HL-60 (cell line): ENCODE measurements around the gene UBTD1.

ENCODE experiments used
- DNase-seq, 2 experiments: peaks; one replicate each; pipeline ENCODE4 v3.0.0-alpha.2; 2010 to 2020; ENCODE audit warnings: low read depth in 1 of 2, low spot score in 1 of 2
- H3K27ac ChIP-seq: fragments of 250-450 bp; sonication (Bioruptor Pico); replicated peaks from 2 replicates; pipeline ENCODE4 v1.5.1; 2020; ENCODE audit warnings: mild to moderate bottlenecking, moderate library complexity
- H3K27me3 ChIP-seq: fragments of 250-450 bp; sonication (Bioruptor Pico); 2 replicates; pipeline ENCODE4 v1.5.1; 2021; ENCODE audit warnings: mild to moderate bottlenecking, moderate library complexity; ENCODE audit not compliant: insufficient read depth, poor library complexity, severe bottlenecking
- H3K4me3 ChIP-seq: replicated peaks from 2 replicates; pipeline ENCODE4 v1.5.1; 2011; ENCODE audit warnings: mild to moderate bottlenecking, control low read depth, low read length; ENCODE audit not compliant: insufficient read depth
- CTCF ChIP-seq: IDR thresholded peaks from one replicate; pipeline ENCODE4 v1.5.1; 2011; ENCODE audit warnings: low read length, control low read depth, inconsistent platforms; ENCODE audit not compliant: insufficient read depth
- GABPA ChIP-seq: IDR thresholded peaks from 2 replicates; pipeline ENCODE4 v1.6.1; 2012; ENCODE audit warnings: low read depth
- POLR2AphosphoS5 ChIP-seq: IDR thresholded peaks from 2 replicates; pipeline ENCODE4 v1.6.1; 2012; ENCODE audit warnings: low read depth
- SPI1 ChIP-seq: IDR thresholded peaks from 2 replicates; pipeline ENCODE4 v1.6.1; 2012; ENCODE audit warnings: low read depth, mild to moderate bottlenecking, borderline replicate concordance
- TF ChIP-seq, protein P1 (sequence below): IDR thresholded peaks from 2 replicates; pipeline ENCODE4 v1.6.1; 2012; ENCODE audit warnings: low read depth; ENCODE audit not compliant: insufficient replicate concordance

The UBTD1 gene

DNA sequence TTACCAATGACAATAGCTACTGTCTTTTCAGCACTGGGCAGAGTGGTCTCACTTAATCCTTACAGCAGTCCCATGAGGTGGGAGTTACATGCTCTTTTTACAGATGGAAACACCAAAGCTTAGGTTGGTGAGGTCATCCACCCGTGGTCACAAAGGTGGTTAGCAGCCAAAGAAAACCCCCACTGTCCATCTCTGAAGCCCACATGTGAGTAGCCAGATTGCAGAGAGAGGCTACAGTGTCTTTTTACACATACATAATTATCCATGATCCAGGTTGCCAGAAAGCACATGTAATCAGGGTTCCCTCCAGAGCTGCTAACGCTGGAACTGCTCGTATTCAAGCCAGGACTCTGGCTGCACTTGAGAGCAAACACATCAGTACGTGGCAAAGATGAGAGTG, 49.2 kb downstream of the UBTD1 start:
- no peak overlapping the region for H3K4me3 ChIP-seq
- H3K27me3 ChIP-seq = no peaks in the 10 kb centered on the region
- no peak overlapping the region for H3K27ac ChIP-seq
- no peak for DNase-seq
- TF ChIP-seq SPI1 (no peak), CTCF (no peak), GABPA (no peak), POLR2AphosphoS5 (no peak)
- TF ChIP-seq, protein P1, sequence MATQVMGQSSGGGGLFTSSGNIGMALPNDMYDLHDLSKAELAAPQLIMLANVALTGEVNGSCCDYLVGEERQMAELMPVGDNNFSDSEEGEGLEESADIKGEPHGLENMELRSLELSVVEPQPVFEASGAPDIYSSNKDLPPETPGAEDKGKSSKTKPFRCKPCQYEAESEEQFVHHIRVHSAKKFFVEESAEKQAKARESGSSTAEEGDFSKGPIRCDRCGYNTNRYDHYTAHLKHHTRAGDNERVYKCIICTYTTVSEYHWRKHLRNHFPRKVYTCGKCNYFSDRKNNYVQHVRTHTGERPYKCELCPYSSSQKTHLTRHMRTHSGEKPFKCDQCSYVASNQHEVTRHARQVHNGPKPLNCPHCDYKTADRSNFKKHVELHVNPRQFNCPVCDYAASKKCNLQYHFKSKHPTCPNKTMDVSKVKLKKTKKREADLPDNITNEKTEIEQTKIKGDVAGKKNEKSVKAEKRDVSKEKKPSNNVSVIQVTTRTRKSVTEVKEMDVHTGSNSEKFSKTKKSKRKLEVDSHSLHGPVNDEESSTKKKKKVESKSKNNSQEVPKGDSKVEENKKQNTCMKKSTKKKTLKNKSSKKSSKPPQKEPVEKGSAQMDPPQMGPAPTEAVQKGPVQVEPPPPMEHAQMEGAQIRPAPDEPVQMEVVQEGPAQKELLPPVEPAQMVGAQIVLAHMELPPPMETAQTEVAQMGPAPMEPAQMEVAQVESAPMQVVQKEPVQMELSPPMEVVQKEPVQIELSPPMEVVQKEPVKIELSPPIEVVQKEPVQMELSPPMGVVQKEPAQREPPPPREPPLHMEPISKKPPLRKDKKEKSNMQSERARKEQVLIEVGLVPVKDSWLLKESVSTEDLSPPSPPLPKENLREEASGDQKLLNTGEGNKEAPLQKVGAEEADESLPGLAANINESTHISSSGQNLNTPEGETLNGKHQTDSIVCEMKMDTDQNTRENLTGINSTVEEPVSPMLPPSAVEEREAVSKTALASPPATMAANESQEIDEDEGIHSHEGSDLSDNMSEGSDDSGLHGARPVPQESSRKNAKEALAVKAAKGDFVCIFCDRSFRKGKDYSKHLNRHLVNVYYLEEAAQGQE = no peak

- no peak overlapping the region for H3K27ac ChIP-seq
- H3K4me3 ChIP-seq = no peak overlapping the region
- H3K27me3 ChIP-seq = no peaks in the 10 kb centered on the region
- no peak for DNase-seq
- TF ChIP-seq GABPA (no peak), POLR2AphosphoS5 (no peak), SPI1 (no peak), CTCF (no peak)
- TF ChIP-seq, protein P1 = no peak
Observed at GRCh38 chr10:97548828-97549455, 50.2 kb downstream of the UBTD1 start.

GRCh38 chr10:97549587-97550322, 51.0 kb downstream of the UBTD1 start:
- no peak for TF ChIP-seq GABPA
- no peak for TF ChIP-seq SPI1
- no peak for TF ChIP-seq POLR2AphosphoS5
- TF ChIP-seq, protein P1 = no peak
- TF ChIP-seq CTCF = no peak
- H3K4me3 ChIP-seq = no peak overlapping the region
- no peak for DNase-seq
- no peak overlapping the region for H3K27ac ChIP-seq
- no peaks in the 10 kb centered on the region for H3K27me3 ChIP-seq
